Testis (tissue), 2 donors: ENCODE data around the gene PTGER1.
"Not testable (repeated sequence)": the region's sequence is repeated elsewhere in the genome, so short reads cannot be mapped to it uniquely, and the experiment has no call there.

Experiments used
- POLR2A ChIP-seq: fragments of 450-650 bp; IDR thresholded peaks from one replicate; pipeline ENCODE4 v1.6.1; 2017; ENCODE audit warnings: antibody characterized with exemption, mild to moderate bottlenecking, moderate library complexity
- TF ChIP-seq, protein P1 (sequence below), 3 experiments: fragments of 450-650 bp in 2 of 3; fragments of 200-600 bp in 1 of 3; sonication (generic) in 1 of 3; IDR thresholded peaks; one replicate each; pipeline ENCODE4 v1.5.1; 2016 to 2019; ENCODE audit warnings: antibody characterized with exemption in 3 of 3, mild to moderate bottlenecking in 2 of 3, moderate library complexity in 1 of 3

DNA sequence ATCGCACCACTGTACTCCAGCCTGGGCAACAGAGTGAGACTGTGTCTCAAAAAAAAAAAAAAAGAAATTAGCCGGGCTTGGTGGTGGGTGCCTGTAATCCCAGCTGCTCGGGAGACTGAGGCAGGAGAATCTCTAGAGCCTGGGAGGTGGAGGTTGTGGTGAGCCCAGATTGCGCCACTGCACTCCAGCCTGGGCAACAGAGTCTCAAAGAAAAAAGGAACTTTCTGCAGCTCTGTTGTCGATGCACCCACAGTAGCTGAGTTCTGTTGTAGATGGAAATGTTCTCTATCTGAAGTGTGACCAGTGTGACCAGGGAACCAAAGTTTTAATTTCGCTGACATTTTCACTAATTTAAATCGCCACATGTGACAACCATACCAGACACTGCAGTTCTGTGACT, 12.8 kb downstream of the PTGER1 start:
- TF ChIP-seq POLR2A = not testable (repeated sequence)
- TF ChIP-seq, protein P1, sequence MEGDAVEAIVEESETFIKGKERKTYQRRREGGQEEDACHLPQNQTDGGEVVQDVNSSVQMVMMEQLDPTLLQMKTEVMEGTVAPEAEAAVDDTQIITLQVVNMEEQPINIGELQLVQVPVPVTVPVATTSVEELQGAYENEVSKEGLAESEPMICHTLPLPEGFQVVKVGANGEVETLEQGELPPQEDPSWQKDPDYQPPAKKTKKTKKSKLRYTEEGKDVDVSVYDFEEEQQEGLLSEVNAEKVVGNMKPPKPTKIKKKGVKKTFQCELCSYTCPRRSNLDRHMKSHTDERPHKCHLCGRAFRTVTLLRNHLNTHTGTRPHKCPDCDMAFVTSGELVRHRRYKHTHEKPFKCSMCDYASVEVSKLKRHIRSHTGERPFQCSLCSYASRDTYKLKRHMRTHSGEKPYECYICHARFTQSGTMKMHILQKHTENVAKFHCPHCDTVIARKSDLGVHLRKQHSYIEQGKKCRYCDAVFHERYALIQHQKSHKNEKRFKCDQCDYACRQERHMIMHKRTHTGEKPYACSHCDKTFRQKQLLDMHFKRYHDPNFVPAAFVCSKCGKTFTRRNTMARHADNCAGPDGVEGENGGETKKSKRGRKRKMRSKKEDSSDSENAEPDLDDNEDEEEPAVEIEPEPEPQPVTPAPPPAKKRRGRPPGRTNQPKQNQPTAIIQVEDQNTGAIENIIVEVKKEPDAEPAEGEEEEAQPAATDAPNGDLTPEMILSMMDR (IDR thresholded peaks at IDR 0.05) = not testable (repeated sequence)
